DMS114 treated with DMSO at 0.1 percent for 48 hours (cell line): ENCODE measurements around the gene SCAF8.
A peak's percentile ranks its signal among the peaks of the same experiment; 100 is the strongest.
"Not testable (repeated sequence)": the region's sequence is repeated elsewhere in the genome, so short reads cannot be mapped to it uniquely, and the experiment has no call there.

Source experiments
- DNase-seq: peaks from one replicate; lab custom pipeline; 2025; ENCODE audit not compliant: unreplicated experiment; lab: John Stamatoyannopoulos, UW

SCAF8 gene

DNA sequence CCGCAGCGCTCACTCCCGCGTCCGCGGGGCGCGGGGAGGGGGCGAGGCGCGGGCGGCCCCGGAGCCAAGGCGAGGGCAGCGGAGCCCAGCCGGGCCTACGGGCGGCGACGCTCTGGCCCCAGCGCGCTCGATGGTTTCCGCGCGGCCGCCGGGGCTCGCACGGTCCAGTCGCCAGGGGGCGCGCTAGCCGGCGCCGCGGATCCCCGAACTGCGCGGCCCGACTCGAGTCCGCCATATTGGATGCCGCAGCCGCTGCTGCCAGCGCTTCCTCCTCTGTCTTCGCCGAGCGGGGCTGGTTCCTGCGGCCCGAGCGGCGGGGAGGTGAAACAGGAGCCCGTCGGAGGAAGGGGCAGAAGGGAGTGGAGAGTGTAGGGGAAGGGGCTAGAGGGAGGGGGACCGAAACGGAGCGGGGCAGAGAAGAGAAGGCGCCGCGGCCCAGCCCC lies at the start of gene SCAF8:
SCAF8 (plus strand) TSS at position 234 of the 443 bp plus-strand sequence. CDS start 485 bp downstream, outside the sequence.
- peak; percentile 37 for DNase-seq

- DNase-seq: no peak
Observed at GRCh38 chr6:154683756-154684523, 49.3 kb upstream of the SCAF8 start.

- DNase-seq: no peak
Observed at GRCh38 chr6:154686162-154686561, 47.1 kb upstream of the SCAF8 start.

GRCh38 chr6:154689493-154690255 lies 43.5 kb upstream of the SCAF8 start:
- no peak for DNase-seq

DNA sequence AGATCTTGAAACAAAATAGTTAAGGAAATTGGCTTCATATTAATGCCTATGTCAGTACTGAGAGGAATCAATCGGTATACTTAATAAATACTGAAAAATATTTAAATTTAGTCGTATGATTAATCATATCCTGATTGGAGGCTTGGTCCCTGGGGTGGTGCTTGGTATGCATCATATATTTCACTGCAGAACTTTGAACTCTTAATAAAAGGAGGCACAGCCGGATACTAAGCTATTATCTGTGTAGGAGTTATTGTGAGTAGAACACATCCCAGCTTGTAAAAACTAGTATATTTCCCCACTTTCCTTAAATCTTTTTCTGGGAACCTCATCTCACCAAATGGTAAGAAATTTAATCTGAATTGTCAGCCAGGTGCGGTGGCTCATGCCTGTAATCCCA lies 42.4 kb upstream of the SCAF8 start:
- no peak for DNase-seq

GRCh38 chr6:154696661-154697060 lies 36.6 kb upstream of the SCAF8 start:
- no peak for DNase-seq

DNA sequence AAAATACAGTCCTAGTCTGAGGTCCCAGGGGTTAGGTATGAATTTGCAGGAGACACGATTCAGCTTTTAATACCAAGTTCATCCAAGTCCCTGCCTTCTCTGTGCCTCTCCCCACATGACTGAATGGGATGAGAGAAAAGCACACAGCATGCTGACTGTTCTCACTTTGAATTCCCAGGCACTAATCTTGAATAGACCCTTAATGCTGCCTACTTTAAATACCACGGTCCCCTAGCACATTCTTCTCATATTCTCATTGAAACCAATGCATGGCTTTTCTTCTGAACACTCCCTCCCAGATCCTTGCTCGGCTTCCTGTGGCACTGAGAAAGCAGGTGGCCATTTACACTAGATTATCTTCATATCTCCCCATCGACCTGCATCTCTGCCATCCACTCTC lies 30.1 kb upstream of the SCAF8 start:
- DNase-seq: no peak

- no peak for DNase-seq
Observed at GRCh38 chr6:154705471-154706113, 27.6 kb upstream of the SCAF8 start.

DNA sequence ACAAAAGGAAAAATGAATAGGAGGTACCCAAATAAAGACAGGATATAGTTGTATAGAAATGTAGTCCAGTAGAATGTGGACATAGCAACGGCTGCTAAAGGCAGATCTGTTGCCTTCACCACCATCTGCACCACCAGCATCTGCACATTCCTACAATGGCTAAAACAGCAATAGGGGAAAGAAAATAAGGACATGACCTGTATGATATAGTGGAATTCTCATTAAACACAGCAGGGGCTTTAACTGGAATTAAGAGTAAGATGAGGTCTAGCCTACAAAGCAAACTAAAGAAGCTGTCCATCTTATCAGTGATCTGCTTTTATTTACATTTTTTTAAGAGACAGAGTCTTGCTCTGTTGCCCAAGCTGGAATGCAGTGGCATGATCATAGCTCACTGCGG lies 26.8 kb upstream of the SCAF8 start:
- no peak for DNase-seq

GRCh38 chr6:154709621-154710020 lies 23.6 kb upstream of the SCAF8 start:
- no peak for DNase-seq

DNA sequence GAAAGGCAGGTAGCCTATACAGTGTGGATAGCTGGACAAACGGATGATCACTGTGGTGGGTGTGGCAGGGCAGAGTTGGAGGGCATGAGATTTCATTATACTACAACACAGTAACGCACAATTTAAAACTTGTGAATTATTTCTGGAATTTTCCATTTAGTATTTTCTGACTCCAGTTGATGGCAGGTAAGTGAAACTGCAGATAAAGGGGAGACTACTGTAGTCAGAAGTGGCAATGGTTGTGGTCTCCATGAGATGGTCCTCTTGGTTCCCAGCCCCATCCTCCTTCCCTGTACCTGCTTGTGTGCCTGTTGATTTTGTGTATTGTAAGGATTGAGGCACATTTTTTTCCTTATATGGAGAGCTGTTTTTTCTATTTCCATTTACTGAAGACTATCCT lies 22.5 kb upstream of the SCAF8 start:
- no peak for DNase-seq

DNA sequence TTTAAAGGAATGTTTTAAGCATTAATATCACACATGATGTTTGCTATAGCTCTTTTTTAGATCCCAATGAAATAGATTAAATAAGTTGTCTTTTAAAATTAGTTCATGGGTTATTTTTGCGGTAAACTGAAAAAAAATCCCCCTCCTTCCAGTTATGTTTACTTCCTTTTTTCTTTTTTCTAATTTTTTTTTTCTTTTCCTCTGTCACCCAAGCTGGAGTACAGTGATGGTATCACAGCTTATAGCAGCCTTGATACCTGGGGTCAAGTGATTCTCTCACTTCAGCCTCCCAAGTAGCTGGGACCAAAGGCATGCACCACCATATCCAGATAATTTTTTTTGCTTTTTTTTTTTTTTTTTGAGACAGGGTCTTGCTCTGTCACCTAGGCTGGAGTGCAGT lies 17.8 kb upstream of the SCAF8 start:
- DNase-seq: no peak

DNA sequence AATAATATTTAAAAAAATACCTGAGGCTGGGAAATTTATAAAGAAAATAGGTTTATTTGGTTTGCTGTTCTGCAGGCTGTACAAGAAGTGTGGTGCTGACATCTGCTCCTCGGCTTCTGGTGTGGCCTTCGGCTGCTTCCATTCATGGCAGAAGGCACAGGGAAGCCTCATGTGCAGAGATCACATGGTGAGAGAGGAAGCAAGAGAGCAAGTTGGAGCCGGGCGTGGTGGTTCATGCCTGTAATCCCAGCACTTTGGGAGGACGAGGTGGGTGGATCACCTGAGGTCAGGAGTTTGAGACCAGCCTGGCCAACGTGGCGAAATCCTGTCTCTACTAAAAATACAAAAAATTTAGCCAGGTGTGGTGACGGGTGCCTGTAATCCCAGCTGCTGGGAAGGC lies 16.9 kb upstream of the SCAF8 start:
- not testable (repeated sequence) for DNase-seq

DNA sequence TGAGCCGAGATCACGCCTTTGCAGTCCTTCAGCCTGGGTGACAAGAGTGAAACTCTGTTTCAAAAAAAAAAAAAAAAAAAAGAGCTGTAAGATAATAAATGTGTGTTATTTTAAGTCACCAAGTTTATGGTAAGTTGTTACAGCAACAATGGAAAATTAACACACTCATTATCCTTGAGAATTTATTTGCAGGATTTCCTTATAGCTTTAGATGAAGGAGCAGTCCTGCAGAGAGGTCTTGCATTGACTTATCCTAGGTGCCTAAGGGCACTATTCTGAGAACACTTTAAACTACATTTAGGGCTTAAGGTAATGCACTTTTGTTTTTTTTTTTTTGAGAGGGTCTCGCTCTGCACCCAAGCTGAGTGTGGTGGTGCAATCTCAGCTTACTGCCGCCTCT lies 13.8 kb upstream of the SCAF8 start:
- DNase-seq: no peak

DNA sequence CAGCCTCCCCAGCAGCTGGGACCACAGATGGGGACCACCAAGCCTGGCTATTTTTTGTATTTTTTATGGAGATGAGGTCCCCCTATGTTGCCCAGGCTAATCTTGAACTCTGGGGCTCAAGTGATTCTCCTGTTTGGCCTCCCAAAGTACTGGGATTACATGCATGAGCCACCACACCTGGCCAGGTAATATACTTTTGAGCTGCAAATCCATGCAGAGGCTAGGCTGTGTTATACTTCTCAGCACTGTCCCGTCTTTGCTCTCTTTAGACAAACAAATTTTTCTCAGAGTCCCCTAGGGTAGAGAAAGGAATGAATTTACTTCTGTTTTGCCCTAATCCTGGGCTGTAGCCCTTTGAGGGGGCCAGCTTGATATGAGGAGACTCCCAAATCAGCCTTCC lies 13.4 kb upstream of the SCAF8 start:
- DNase-seq: no peak

- no peak for DNase-seq
Observed at GRCh38 chr6:154721460-154721859, 11.8 kb upstream of the SCAF8 start.

GRCh38 chr6:154726887-154727286 lies 6.3 kb upstream of the SCAF8 start:
- no peak for DNase-seq

GRCh38 chr6:154731296-154732218 lies 1.7 kb upstream of the SCAF8 start:
- DNase-seq: peak; percentile 15

GRCh38 chr6:154732538-154733182 lies 556 bp upstream of the SCAF8 start:
- peak; percentile 37 for DNase-seq
